Measurements from ENCODE around the gene DNM3.
A peak's percentile ranks its signal among the peaks of the same experiment; 100 is the strongest.

Gene DNM3

DNA sequence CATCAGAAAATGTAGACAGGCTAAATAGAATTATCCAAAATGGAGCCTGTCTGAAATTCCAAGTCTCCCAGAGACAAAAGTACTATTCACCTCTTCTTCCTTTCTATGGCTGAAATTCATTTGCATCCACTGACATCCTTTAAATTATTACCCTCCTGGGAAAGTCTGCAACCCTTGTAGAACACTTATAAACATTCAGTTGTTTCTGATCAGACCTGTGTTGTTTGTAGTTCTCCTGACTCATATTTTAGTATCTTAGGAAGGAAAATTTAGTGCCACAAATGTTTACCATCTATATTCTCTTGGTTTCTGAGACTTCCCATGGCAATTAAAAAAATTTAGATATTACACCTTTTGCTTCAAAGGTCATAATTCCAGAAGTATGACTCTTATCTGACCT is 509.6 kb downstream of the DNM3 start:
- TF ChIP-seq, protein P1, sequence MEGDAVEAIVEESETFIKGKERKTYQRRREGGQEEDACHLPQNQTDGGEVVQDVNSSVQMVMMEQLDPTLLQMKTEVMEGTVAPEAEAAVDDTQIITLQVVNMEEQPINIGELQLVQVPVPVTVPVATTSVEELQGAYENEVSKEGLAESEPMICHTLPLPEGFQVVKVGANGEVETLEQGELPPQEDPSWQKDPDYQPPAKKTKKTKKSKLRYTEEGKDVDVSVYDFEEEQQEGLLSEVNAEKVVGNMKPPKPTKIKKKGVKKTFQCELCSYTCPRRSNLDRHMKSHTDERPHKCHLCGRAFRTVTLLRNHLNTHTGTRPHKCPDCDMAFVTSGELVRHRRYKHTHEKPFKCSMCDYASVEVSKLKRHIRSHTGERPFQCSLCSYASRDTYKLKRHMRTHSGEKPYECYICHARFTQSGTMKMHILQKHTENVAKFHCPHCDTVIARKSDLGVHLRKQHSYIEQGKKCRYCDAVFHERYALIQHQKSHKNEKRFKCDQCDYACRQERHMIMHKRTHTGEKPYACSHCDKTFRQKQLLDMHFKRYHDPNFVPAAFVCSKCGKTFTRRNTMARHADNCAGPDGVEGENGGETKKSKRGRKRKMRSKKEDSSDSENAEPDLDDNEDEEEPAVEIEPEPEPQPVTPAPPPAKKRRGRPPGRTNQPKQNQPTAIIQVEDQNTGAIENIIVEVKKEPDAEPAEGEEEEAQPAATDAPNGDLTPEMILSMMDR (conservative IDR thresholded peaks at IDR 0.05; ENCODE audit: low read length) = no peak
- DNase-seq (ENCODE audit: low read depth) = no peak
- H3K4me3 ChIP-seq (ENCODE audit: low read length) = no peak overlapping the region

DNA sequence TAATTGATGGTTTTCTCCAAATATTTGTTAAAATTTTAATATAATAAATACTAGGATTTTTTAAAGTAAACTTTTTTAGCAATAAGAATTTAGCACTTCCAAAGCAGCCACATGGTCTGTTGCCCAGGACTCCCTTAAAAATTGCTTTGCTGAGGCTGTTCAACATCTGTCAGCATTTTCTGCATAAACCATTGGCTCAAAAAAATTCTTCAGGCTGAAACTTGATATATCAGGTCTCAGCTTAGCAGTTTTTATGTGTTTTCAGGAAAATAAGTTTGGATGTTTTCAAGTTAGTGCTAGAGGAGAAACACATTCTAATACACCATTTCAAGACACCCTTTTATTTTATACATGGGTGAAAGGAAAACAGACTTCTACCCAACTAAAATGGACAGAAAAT is 510.0 kb downstream of the DNM3 start:
- DNase-seq (ENCODE audit: low read depth) = peak; percentile 70
- no peak overlapping the region for H3K4me3 ChIP-seq (ENCODE audit: low read length)
- TF ChIP-seq, protein P1 (conservative IDR thresholded peaks at IDR 0.05; ENCODE audit: low read length) = no peak

DNA sequence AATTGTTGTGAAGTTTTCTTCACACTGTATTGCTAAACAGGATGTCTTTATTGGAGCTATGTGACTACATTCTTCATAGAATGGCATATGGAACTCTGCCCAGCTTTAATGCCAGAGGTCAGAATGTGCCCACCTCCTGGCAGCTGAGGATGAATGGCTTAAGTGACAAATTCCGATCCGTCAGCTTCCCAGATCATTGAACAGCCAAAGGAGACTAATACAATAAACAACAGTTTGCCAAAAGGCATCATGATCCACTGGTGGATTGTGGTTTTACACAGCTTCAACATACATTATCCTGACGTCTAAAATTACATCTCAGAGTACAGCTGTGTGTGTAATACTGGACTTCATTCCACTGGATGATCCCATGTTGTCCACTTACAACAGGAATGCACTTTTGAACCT is 510.5 kb downstream of the DNM3 start:
- TF ChIP-seq, protein P1 (conservative IDR thresholded peaks at IDR 0.05; ENCODE audit: low read length) = no peak
- no peak overlapping the region; the same call in 1 of the 2 replicates for H3K4me3 ChIP-seq (ENCODE audit: low read length)
- peak; percentile 74 for DNase-seq (ENCODE audit: low read depth)

DNA sequence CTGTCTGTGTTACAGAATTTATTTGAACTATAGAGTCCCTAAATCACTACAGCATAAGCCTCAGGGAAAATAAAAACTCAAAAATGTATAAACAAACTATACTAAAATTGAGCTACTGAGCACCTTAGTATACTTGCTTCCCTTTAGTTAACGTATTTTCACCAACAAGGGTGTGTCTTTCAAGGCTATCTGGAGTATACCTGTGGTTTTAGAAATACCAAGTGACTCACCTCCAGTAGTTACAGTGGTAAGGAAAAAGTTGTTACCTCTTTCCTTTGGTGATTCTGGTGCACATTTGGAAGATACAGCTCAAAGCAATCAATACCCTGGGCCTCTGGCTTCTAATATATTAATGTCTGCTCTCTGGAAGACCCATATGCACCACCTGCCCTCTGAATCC is 511.1 kb downstream of the DNM3 start:
- TF ChIP-seq, protein P1 (conservative IDR thresholded peaks at IDR 0.05; ENCODE audit: low read length) = no peak
- H3K4me3 ChIP-seq (ENCODE audit: low read length) = no peak overlapping the region
- DNase-seq (ENCODE audit: low read depth) = peak; percentile 15

DNA sequence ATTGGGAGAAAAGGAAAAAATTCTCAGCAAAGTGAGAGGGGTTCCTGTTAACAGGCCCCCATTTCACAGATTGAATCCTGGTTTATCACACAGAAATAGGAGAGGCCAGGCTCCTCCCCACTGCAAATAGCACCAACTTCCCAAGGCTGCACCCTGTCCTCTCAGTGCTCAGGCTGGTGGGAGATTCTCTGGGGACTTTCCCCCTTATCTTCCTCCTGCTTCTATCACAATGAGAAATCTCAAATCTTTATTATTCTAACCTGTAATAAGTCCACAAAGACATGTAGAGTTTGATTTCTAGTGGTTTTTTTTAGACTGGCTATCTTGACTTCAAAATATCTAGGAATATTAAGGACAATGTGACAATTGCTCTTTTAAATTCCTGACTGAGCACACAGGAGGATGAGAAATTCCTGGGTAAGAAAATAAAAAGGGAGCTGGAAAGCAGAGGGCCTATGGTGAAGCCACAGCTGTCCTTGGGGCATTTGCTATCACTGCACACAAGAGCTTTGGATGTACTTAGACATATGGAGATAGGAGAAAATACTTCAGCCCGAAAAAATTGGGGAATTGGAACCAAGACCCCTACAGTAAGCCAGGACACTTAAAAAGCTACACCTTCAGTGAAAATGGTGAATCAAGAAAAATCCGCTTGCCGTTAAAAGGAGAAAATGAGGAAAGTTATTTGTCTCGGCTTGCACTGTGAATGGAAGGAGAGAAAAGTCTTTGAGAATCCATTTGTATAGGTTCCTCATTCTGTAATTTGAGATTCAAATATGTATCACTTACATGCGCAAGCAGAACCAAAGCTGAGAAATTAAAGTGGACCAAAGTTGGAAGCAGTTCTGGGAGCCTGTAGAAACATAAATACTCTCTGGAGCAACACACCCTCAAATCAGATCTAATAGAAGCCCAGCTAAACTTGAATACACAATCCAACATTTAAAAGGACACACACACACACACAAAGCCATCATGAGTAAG is 513.3 kb downstream of the DNM3 start:
- no peak overlapping the region for H3K4me3 ChIP-seq (ENCODE audit: low read length)
- TF ChIP-seq, protein P1 (conservative IDR thresholded peaks at IDR 0.05; ENCODE audit: low read length) = no peak
- no peak for DNase-seq (ENCODE audit: low read depth)

DNA sequence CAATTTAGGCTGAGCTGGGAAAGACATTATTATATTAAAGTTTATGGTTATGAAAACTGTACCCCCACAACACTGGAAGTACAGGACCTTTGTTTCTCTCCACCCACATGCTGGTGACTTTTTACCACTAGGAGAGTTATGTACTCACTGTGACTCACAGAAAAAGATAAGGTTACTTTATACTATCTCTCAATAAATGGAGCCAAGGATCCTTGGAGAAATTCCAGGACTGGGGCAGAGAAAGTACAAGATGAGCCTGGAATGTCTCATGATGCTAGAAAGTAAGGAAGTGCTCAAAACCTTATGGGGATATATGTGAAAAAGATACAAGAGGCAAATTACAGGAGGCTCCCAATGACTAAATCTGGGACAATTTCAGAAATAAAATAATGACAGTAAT is 515.3 kb downstream of the DNM3 start:
- peak; percentile 43 for DNase-seq (ENCODE audit: low read depth)
- no peak overlapping the region for H3K4me3 ChIP-seq (ENCODE audit: low read length)

More for the DNA sequence above, 515.3 kb downstream of the DNM3 start:
- TF ChIP-seq, protein P1 (conservative IDR thresholded peaks at IDR 0.05; ENCODE audit: low read length) = no peak

All from AG10803 (cell line).